ENCODE results near the gene BACH2. TPM values are rescaled to one million over a fixed set of nuclear protein-coding genes. Genes with fewer than 3 reads are reported as not detected.
"Not testable (repeated sequence)": the region's sequence is repeated elsewhere in the genome, so short reads cannot be mapped to it uniquely, and the experiment has no call there.

BACH2 gene
- total RNA-seq, 6 donors from 2014 or later = 3.1 to 6.8 (median 5.3) TPM

DNA sequence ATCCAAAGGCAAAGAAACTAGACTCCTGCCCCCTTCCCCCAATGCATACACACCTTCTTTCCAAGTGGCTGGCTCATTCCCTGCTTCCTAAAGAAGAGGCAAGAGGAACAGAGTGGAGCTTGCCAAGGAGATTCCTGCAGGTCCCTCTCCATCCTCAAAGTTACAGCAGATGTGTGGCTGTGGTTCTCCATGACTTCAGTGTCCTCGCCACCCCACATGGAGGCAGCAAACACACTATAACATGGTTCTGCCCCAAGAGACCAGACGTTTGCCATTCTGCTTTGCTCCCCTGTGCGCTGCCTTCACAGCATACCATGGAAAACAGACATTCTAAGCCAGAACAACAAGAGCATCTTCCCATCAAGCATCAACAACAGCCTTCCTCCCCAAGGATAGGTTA lies 84.4 kb downstream of the BACH2 start:
- Histone ChIP-seq H3K4me3 (no peak overlapping the region), H3K4me1 (peaks cover 8 to 28% (median 24%) of the 10 kb centered on the region in 4 donors), H3K27ac (no peak overlapping the region), H3K36me3 (no peaks in the 10 kb centered on the region), H3K9me3 (no peaks in the 10 kb centered on the region), H3K27me3 (no peaks in the 10 kb centered on the region)
- no peak for TF ChIP-seq EP300 (IDR thresholded peaks at IDR 0.05)
- TF ChIP-seq, protein P1, sequence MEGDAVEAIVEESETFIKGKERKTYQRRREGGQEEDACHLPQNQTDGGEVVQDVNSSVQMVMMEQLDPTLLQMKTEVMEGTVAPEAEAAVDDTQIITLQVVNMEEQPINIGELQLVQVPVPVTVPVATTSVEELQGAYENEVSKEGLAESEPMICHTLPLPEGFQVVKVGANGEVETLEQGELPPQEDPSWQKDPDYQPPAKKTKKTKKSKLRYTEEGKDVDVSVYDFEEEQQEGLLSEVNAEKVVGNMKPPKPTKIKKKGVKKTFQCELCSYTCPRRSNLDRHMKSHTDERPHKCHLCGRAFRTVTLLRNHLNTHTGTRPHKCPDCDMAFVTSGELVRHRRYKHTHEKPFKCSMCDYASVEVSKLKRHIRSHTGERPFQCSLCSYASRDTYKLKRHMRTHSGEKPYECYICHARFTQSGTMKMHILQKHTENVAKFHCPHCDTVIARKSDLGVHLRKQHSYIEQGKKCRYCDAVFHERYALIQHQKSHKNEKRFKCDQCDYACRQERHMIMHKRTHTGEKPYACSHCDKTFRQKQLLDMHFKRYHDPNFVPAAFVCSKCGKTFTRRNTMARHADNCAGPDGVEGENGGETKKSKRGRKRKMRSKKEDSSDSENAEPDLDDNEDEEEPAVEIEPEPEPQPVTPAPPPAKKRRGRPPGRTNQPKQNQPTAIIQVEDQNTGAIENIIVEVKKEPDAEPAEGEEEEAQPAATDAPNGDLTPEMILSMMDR (IDR thresholded peaks at IDR 0.05) = no peak
- TF ChIP-seq POLR2A (IDR thresholded peaks at IDR 0.05) = no peak
- no peak for TF ChIP-seq POLR2AphosphoS5 (IDR thresholded peaks at IDR 0.05)
- 78 to 87% methylated on average over 3 of the region's 3 CpGs for WGBS, 2 donors
- ATAC-seq (ENCODE audit: low FRiP score in 2 of 2) (no peak), DNase-seq (no peak)

- Histone ChIP-seq H3K4me1 (peaks cover 2 to 15% (median 8%) of the 10 kb centered on the region in 4 donors), H3K9me3 (no peaks in the 10 kb centered on the region), H3K27me3 (no peaks in the 10 kb centered on the region), H3K27ac (peak overlapping the region in 2 of 4 donors; percentile 21 to 23), H3K36me3 (no peaks in the 10 kb centered on the region), H3K4me3 (no peak overlapping the region)
- TF ChIP-seq POLR2A (IDR thresholded peaks at IDR 0.05) (no peak), POLR2AphosphoS5 (IDR thresholded peaks at IDR 0.05) (peak in 1 of 2 donors; percentile 78), EP300 (IDR thresholded peaks at IDR 0.05) (peak in 2 of 4 donors; percentile 88 to 96)
- TF ChIP-seq, protein P1 (IDR thresholded peaks at IDR 0.05) = no peak
- 58 to 65% methylated on average over 6 of the region's 6 CpGs for WGBS, 2 donors
- DNase-seq = no peak
- no peak for ATAC-seq (ENCODE audit: low FRiP score in 2 of 2)
These were observed 87.1 kb downstream of the BACH2 start for GRCh38 chr6:90209527-90209926.

GRCh38 chr6:90208690-90209089 lies 88.0 kb downstream of the BACH2 start:
- not testable (repeated sequence) for ATAC-seq (ENCODE audit: low FRiP score in 2 of 2); H3K4me3 ChIP-seq; H3K9me3 ChIP-seq; H3K27me3 ChIP-seq; H3K36me3 ChIP-seq; H3K27ac ChIP-seq; DNase-seq
- 88 to 100% methylated on average over 2 of the region's 2 CpGs for WGBS, 2 donors
- H3K4me1 ChIP-seq = peaks cover 2 to 23% (median 10%) of the 10 kb centered on the region in 4 donors

DNA sequence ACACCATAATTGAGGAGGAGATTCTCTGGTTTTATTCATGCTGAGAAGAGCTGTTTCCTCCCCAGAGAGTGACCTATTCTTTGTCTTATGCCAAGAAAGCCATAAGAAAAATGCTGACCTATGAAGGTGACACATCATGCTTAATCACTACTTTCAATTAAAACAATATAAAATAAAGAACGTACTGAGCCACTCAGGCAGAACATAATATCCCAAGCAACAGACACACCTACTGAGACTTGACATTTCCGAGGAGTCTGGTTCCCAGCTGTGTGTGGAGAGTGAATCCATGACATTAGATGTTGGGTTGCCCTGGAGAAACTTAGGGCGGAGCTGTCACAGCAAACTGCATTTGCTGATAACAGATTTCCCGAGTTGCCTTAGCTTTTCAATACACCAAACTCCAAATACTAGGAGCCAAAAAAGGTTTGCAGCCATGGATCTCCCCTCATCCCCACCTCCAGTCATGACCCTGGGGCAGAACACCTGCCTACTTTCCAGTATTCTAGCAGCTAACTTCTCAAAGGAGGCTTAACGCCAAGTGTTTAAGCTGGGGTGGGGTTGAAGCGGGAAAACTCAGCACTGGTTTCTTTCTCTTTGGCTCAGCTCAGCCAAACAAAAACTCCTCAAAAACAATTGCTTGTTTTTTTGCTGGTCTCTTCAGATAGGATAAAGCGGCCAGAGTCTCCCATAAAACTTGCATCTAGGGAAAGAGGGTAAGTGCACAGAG lies 92.2 kb downstream of the BACH2 start:
- DNase-seq (no peak), ATAC-seq (ENCODE audit: low FRiP score in 2 of 2) (peak in 1 of 2 donors; percentile 79)
- TF ChIP-seq, protein P1 (IDR thresholded peaks at IDR 0.05) = no peak
- TF ChIP-seq EP300 (IDR thresholded peaks at IDR 0.05) (no peak), POLR2AphosphoS5 (IDR thresholded peaks at IDR 0.05) (no peak), POLR2A (IDR thresholded peaks at IDR 0.05) (no peak)
- H3K4me1 ChIP-seq = peaks cover 0 to 15% (median 7%) of the 10 kb centered on the region in 4 donors
- no peak overlapping the region for H3K4me3 ChIP-seq
- H3K36me3 ChIP-seq = no peaks in the 10 kb centered on the region
- WGBS, 2 donors = 57 to 71% methylated on average over 7 of the region's 7 CpGs
- no peaks in the 10 kb centered on the region for H3K27me3 ChIP-seq
- H3K27ac ChIP-seq = peak overlapping the region in 3 of 4 donors; percentile 47 to 83 (median 74)
- H3K9me3 ChIP-seq = no peaks in the 10 kb centered on the region

DNA sequence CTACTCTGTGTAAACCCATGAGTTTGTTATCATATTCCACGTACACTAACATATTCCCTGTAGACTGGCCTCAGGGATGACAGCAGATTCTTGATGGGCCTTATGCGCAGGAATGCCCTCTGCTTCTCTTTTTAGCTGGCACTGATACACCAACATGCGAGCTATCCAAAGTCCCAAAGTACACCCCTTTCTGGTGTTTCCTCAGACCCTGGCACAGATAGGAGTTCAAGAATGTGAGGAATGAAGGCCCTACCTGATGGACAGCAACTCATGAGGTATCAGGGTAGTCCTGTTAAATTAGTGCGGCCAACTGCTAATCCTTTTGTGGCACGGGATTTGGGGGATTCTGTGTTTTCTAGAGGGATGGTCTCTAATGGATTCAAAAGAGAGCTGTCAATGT lies 93.0 kb downstream of the BACH2 start:
- no peak for ATAC-seq (ENCODE audit: low FRiP score in 2 of 2)

More for the DNA sequence above, 93.0 kb downstream of the BACH2 start:
- Histone ChIP-seq H3K9me3 (no peaks in the 10 kb centered on the region), H3K27ac (peak overlapping the region in 2 of 4 donors; percentile 74 to 83), H3K4me3 (no peak overlapping the region), H3K4me1 (peaks cover 0 to 15% (median 7%) of the 10 kb centered on the region in 4 donors), H3K36me3 (no peaks in the 10 kb centered on the region), H3K27me3 (no peaks in the 10 kb centered on the region)
- TF ChIP-seq, protein P1 (IDR thresholded peaks at IDR 0.05) = no peak
- TF ChIP-seq POLR2A (IDR thresholded peaks at IDR 0.05) (no peak), POLR2AphosphoS5 (IDR thresholded peaks at IDR 0.05) (no peak), EP300 (IDR thresholded peaks at IDR 0.05) (no peak)
- 79 to 84% methylated on average over 5 of the region's 5 CpGs for WGBS, 2 donors
- no peak for DNase-seq

Data from upper lobe of left lung (tissue), 6 donors.